HEK293 (cell line): Measurements from ENCODE around the gene USP6NL.

Experiments
- FEZF1 ChIP-seq: fragments of 450-650 bp; formaldehyde crosslinking; IDR thresholded peaks from 2 replicates; pipeline ENCODE4 v1.5.1; 2016; ENCODE audit warnings: missing biosample characterization, missing genetic modification characterization
- GLI2 ChIP-seq: fragments of 450-650 bp; formaldehyde crosslinking; IDR thresholded peaks from 2 replicates; pipeline ENCODE4; 2017; ENCODE audit warnings: missing biosample characterization, missing genetic modification characterization, low read depth, borderline replicate concordance
- INSM2 ChIP-seq: fragments of 450-650 bp; formaldehyde crosslinking; IDR thresholded peaks from 2 replicates; pipeline ENCODE4 v1.5.1; 2016; ENCODE audit warnings: missing biosample characterization, missing genetic modification characterization
- KLF1 ChIP-seq: fragments of 450-650 bp; formaldehyde crosslinking; IDR thresholded peaks from 2 replicates; pipeline ENCODE4 v1.5.1; 2016; ENCODE audit warnings: missing biosample characterization, missing genetic modification characterization
- KLF16 ChIP-seq: fragments of 450-650 bp; formaldehyde crosslinking; IDR thresholded peaks from 2 replicates; pipeline ENCODE4 v1.5.1; 2017; ENCODE audit warnings: missing biosample characterization, missing genetic modification characterization
- KLF9 ChIP-seq: fragments of 450-650 bp; formaldehyde crosslinking; IDR thresholded peaks from 2 replicates; pipeline ENCODE4 v1.5.1; 2016; ENCODE audit warnings: missing biosample characterization, missing genetic modification characterization, low read depth
- OVOL3 ChIP-seq: fragments of 450-650 bp; formaldehyde crosslinking; IDR thresholded peaks from 2 replicates; pipeline ENCODE4 v1.5.1; 2016; ENCODE audit warnings: missing biosample characterization, missing genetic modification characterization
- TCF7L2 ChIP-seq: IDR thresholded peaks from 2 replicates; pipeline ENCODE4 v1.6.1; 2011; ENCODE audit warnings: low read depth, mild to moderate bottlenecking, inconsistent platforms, low read length, moderate library complexity, borderline replicate concordance
- WT1 ChIP-seq: fragments of 450-650 bp; formaldehyde crosslinking; IDR thresholded peaks from 2 replicates; pipeline ENCODE4 v1.5.1; 2016; ENCODE audit warnings: missing biosample characterization, missing genetic modification characterization
- ZBTB21 ChIP-seq: fragments of 450-650 bp; formaldehyde crosslinking; IDR thresholded peaks from 2 replicates; pipeline ENCODE4 v1.5.1; 2017; ENCODE audit warnings: missing biosample characterization, missing genetic modification characterization
- ZNF18 ChIP-seq: fragments of 450-650 bp; formaldehyde crosslinking; IDR thresholded peaks from 2 replicates; pipeline ENCODE4 v1.5.1; 2016; ENCODE audit warnings: missing biosample characterization, missing genetic modification characterization
- ZNF184 ChIP-seq: fragments of 450-650 bp; IDR thresholded peaks from 2 replicates; pipeline ENCODE4 v1.5.1; 2018; ENCODE audit warnings: missing biosample characterization, mild to moderate bottlenecking, missing genetic modification characterization
- ZNF2 ChIP-seq: fragments of 450-650 bp; formaldehyde crosslinking; IDR thresholded peaks from 2 replicates; pipeline ENCODE4 v1.5.1; 2016; ENCODE audit warnings: missing biosample characterization, missing genetic modification characterization
- ZNF248 ChIP-seq: fragments of 450-650 bp; formaldehyde crosslinking; IDR thresholded peaks from 2 replicates; pipeline ENCODE4 v1.5.1; 2017; ENCODE audit warnings: missing biosample characterization, missing genetic modification characterization
- ZNF280D ChIP-seq: fragments of 450-650 bp; formaldehyde crosslinking; IDR thresholded peaks from 2 replicates; pipeline ENCODE4 v1.5.1; 2016; ENCODE audit warnings: missing biosample characterization, missing genetic modification characterization
- ZNF292 ChIP-seq: fragments of 450-650 bp; formaldehyde crosslinking; IDR thresholded peaks from 2 replicates; pipeline ENCODE4 v1.5.1; 2016; ENCODE audit warnings: low read depth, missing biosample characterization, missing genetic modification characterization, borderline replicate concordance
- ZNF311 ChIP-seq: fragments of 450-650 bp; formaldehyde crosslinking; IDR thresholded peaks from 2 replicates; pipeline ENCODE4 v1.5.1; 2017; ENCODE audit warnings: missing biosample characterization, missing genetic modification characterization, borderline replicate concordance
- ZNF335 ChIP-seq: fragments of 450-650 bp; formaldehyde crosslinking; conservative IDR thresholded peaks from 2 replicates; pipeline ENCODE4 v1.5.1; 2016; ENCODE audit warnings: missing biosample characterization, missing genetic modification characterization
- ZNF350 ChIP-seq: fragments of 450-650 bp; formaldehyde crosslinking; IDR thresholded peaks from 2 replicates; pipeline ENCODE4 v1.5.0; 2017; ENCODE audit warnings: missing biosample characterization, mild to moderate bottlenecking, missing genetic modification characterization
- ZNF354C ChIP-seq: fragments of 450-650 bp; formaldehyde crosslinking; IDR thresholded peaks from 2 replicates; pipeline ENCODE4 v1.5.1; 2016; ENCODE audit warnings: missing biosample characterization, missing genetic modification characterization, low read depth, borderline replicate concordance
- ZNF366 ChIP-seq: fragments of 450-650 bp; formaldehyde crosslinking; conservative IDR thresholded peaks from 2 replicates; pipeline ENCODE4 v1.5.1; 2016; ENCODE audit warnings: missing biosample characterization, missing genetic modification characterization
- ZNF404 ChIP-seq: fragments of 450-650 bp; formaldehyde crosslinking; IDR thresholded peaks from 2 replicates; pipeline ENCODE4 v1.5.1; 2017; ENCODE audit warnings: missing biosample characterization, missing genetic modification characterization
- ZNF488 ChIP-seq: fragments of 450-650 bp; formaldehyde crosslinking; IDR thresholded peaks from 2 replicates; pipeline ENCODE4 v1.5.1; 2016; ENCODE audit warnings: missing biosample characterization, missing genetic modification characterization
- ZNF549 ChIP-seq: fragments of 450-650 bp; IDR thresholded peaks from 2 replicates; pipeline ENCODE4 v1.5.1; 2018; ENCODE audit warnings: missing biosample characterization, missing genetic modification characterization, mild to moderate bottlenecking, inconsistent platforms, moderate library complexity
- ZNF555 ChIP-seq: fragments of 450-650 bp; formaldehyde crosslinking; conservative IDR thresholded peaks from 2 replicates; pipeline ENCODE4 v1.5.1; 2017; ENCODE audit warnings: missing biosample characterization, mild to moderate bottlenecking, missing genetic modification characterization, inconsistent platforms
- ZNF560 ChIP-seq: fragments of 450-650 bp; formaldehyde crosslinking; IDR thresholded peaks from 2 replicates; pipeline ENCODE4 v1.5.1; 2017; ENCODE audit warnings: missing biosample characterization, missing genetic modification characterization, borderline replicate concordance
- ZNF600 ChIP-seq: fragments of 450-650 bp; formaldehyde crosslinking; IDR thresholded peaks from 2 replicates; pipeline ENCODE4 v1.5.1; 2016; ENCODE audit warnings: missing biosample characterization, missing genetic modification characterization
- ZNF626 ChIP-seq: fragments of 450-650 bp; sonication (Bioruptor Pico); formaldehyde crosslinking; IDR thresholded peaks from 2 replicates; pipeline ENCODE4 v1.5.1; 2018; ENCODE audit warnings: missing biosample characterization, missing genetic modification characterization, inconsistent platforms
- ZNF639 ChIP-seq: fragments of 450-650 bp; formaldehyde crosslinking; IDR thresholded peaks from 2 replicates; pipeline ENCODE4 v1.5.1; 2016; ENCODE audit warnings: missing biosample characterization, missing genetic modification characterization
- ZNF660 ChIP-seq: fragments of 450-650 bp; IDR thresholded peaks from 2 replicates; pipeline ENCODE4 v1.5.1; 2018; ENCODE audit warnings: missing biosample characterization, mild to moderate bottlenecking, missing genetic modification characterization
- ZNF791 ChIP-seq: fragments of 450-650 bp; formaldehyde crosslinking; IDR thresholded peaks from 2 replicates; pipeline ENCODE4 v1.5.1; 2016; ENCODE audit warnings: missing biosample characterization, missing genetic modification characterization
- ZNF837 ChIP-seq: fragments of 450-650 bp; formaldehyde crosslinking; IDR thresholded peaks from 2 replicates; pipeline ENCODE4 v1.5.1; 2016; ENCODE audit warnings: missing biosample characterization, missing genetic modification characterization

The USP6NL gene

GRCh38 chr10:11612021-11613001 lies 861 bp upstream of the USP6NL start (continued):
- no peak for TF ChIP-seq ZNF555
- TF ChIP-seq KLF16 (tag by site-specific recombination): no peak
- TF ChIP-seq ZBTB21: no peak; the same call in 1 of the 2 replicates
- TF ChIP-seq ZNF335 (tag by site-specific recombination): peak; percentile 94
- TF ChIP-seq ZNF626 (tag by site-specific recombination): no peak
- peak; percentile 1; the same call in 1 of the 2 replicates for TF ChIP-seq ZNF639
- no peak for TF ChIP-seq ZNF837 (tag by site-specific recombination)
- TF ChIP-seq ZNF600 (tag by site-specific recombination): peak; percentile 32; the same call in 1 of the 2 replicates
- TF ChIP-seq ZNF549 (tag by site-specific recombination): no peak
- TF ChIP-seq OVOL3 (tag by site-specific recombination): no peak
- no peak for TF ChIP-seq KLF1
- 0 out of 2 replicates have a peak, but pooled peaks have one; percentile 30 for TF ChIP-seq WT1 (tag by site-specific recombination)
- TF ChIP-seq ZNF350 (tag by site-specific recombination): no peak
- TF ChIP-seq ZNF791 (tag by site-specific recombination): no peak
- no peak for TF ChIP-seq KLF9 (tag by site-specific recombination)
- TF ChIP-seq ZNF280D: no peak
- no peak for TF ChIP-seq INSM2 (tag by site-specific recombination)
- TF ChIP-seq ZNF660 (tag by site-specific recombination): no peak
- TF ChIP-seq TCF7L2: no peak
- no peak for TF ChIP-seq ZNF248
- TF ChIP-seq GLI2: no peak
- peak; percentile 22; the same call in 1 of the 2 replicates for TF ChIP-seq FEZF1 (tag by site-specific recombination)
- TF ChIP-seq ZNF292: no peak
- no peak for TF ChIP-seq ZNF366 (tag by site-specific recombination)
- no peak for TF ChIP-seq ZNF354C
- no peak for TF ChIP-seq ZNF560 (tag by site-specific recombination)
- TF ChIP-seq ZNF404: no peak
- no peak for TF ChIP-seq ZNF311 (tag by site-specific recombination)
- TF ChIP-seq ZNF488 (tag by site-specific recombination): no peak
- TF ChIP-seq ZNF2: peak; percentile 72
- TF ChIP-seq ZNF184 (tag by site-specific recombination): no peak
- no peak for TF ChIP-seq ZNF18 (tag by site-specific recombination)
